GM19035 (cell line): Measurements from ENCODE around the gene ZNRF3.
"Not testable (repeated sequence)": the region's sequence is repeated elsewhere in the genome, so short reads cannot be mapped to it uniquely, and the experiment has no call there.

Experiments used
- ATAC-seq: cut with Tn5 transposase; IDR thresholded peaks from one replicate; pipeline ENCODE4 v1.9.1; 2021; ENCODE audit not compliant: unreplicated experiment

Gene ZNRF3

GRCh38 chr22:29080106-29080975 lies 197.0 kb downstream of the ZNRF3 start:
- ATAC-seq = no peak

- no peak for ATAC-seq
These were observed 198.3 kb downstream of the ZNRF3 start for GRCh38 chr22:29081517-29082236.

DNA sequence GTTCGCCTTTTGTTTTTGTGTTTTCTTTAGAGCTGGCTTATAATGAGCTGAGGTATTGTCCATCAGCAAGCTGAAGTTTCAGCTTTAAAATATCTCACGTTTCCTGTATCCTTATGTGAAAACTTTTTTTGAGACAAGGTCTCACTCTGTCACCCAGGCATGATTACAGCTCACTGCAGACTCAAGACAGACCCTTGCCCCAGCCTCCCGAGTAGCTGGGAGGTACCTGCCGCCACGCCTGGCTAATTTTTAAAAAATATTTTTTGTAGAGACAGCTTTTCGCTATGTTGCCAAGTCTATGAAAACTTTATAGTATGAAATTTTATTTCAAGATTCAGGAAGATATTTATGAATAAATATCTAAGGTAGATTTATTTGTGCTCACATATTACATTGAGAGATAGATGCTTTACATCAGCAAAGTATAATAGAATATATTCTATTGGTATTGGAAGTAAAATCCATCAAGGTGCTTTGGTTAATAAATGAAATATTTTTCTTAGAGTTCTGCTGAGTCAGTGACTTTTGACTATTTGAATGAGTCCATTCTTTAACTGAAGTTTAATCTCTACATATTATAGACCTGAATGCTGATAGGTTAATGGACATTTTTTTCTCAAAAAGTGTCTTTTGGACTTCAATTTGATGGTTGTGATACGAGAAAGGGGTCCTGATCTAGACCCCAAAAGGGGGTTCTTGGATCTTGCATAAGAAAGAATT lies 199.6 kb downstream of the ZNRF3 start:
- no peak for ATAC-seq

GRCh38 chr22:29083576-29083932 lies 200.2 kb downstream of the ZNRF3 start:
- ATAC-seq = not testable (repeated sequence)

- no peak for ATAC-seq
These were observed 200.7 kb downstream of the ZNRF3 start for GRCh38 chr22:29083933-29084591.

DNA sequence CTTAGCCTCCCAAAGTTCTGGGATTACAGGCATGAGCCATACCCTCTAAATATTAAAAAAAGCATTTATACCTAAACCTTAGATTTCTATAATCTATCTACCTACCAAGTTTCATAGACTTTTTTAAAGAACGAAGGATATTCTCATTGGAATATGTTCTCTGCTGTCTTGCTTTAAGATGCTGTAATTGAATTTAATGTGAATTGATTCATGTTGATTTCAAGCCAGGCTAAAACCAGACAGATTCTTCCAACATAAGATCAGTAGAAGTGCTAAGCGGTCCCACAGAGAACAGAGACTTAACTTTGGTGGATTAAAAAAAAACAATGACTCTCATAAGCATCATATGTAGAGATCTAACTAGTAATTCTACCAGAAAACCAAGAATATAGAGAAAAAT lies 203.6 kb downstream of the ZNRF3 start:
- no peak for ATAC-seq

DNA sequence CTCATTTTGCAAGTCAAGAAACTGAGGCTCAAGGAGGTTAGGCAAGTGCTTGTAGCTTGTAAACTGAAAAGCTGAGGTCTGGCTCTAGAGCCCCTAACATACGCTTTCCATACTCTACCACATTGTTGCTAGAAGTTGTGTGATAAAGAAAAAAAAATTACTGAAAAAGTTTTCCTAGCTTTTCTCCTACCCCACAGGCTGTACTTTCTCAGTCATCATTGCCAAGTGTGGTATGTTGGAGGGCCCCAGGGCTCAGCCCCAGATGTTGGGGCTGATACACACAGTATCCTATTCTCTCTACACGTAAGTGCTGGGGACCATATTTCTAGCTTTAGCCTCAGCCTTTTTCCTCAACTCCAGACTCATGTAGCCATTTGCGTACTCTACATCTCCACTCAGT lies 205.4 kb downstream of the ZNRF3 start:
- ATAC-seq = no peak

DNA sequence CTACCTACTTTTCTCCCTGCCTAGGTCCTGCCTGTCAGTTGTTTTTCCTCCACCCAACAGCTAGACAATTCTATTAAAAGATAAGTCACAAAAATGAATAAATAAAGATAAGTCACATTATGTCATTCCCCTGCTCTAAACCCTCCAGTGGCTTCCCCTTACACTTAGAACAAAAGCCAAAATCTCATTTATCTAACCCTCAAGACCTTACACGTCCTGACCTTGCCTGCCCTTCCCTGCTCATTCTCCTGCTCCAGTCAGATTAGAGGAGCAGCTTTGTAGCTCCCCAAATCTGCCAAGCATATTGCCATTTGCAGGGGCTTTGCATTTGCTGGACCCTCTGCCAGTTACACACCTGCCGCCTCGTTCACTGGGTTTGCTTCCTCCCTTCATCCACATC lies 206.1 kb downstream of the ZNRF3 start:
- no peak for ATAC-seq

- no peak for ATAC-seq
These were observed 206.7 kb downstream of the ZNRF3 start for GRCh38 chr22:29090039-29090438.

- no peak for ATAC-seq
These were observed 208.9 kb downstream of the ZNRF3 start for GRCh38 chr22:29092243-29092642.

DNA sequence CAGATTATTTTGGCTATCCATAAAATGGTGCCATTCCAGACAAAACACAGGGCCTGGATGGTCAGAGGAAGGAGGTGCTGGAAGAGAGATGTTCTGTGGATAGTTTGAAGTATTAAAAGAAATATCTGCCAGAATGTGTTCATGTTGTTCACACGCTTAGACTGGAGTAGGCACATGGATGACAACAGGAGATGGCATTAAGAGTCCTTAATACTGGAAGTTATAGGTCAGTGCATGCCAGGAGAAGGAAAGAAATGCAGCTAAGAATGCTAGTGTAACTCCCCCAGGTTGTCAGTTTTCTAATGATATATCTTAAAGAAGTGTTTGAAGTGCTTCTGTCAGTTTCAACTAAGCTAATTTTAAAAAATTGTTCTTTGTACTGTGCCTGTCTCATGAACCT lies 209.7 kb downstream of the ZNRF3 start:
- ATAC-seq = no peak

GRCh38 chr22:29093501-29094300 lies 210.3 kb downstream of the ZNRF3 start:
- ATAC-seq = no peak

GRCh38 chr22:29095459-29095858 lies 212.1 kb downstream of the ZNRF3 start:
- ATAC-seq = no peak

- ATAC-seq = no peak
These were observed 213.6 kb downstream of the ZNRF3 start for GRCh38 chr22:29096736-29097669.

DNA sequence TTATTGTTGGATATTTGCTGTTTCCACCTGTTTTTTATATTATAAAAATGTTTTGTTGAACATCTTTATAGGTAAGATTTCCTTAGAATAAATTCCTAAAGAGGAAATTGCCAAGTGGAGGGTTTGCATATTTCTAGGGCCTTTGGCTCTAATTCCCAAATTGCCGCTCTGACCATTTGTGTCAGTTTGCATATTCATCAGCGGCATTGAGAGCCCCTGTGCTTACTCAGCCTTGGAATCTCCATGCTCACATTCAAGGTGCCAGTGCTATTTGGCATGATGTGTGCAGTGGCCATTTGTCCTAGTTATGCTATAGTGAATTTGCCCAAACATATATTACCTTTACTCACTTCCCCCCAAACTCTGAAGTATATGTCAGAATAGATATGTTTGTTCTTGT lies 214.9 kb downstream of the ZNRF3 start:
- no peak for ATAC-seq

GRCh38 chr22:29102300-29102699 lies 218.9 kb downstream of the ZNRF3 start:
- no peak for ATAC-seq

- no peak for ATAC-seq
These were observed 219.7 kb downstream of the ZNRF3 start for GRCh38 chr22:29103121-29103520.

DNA sequence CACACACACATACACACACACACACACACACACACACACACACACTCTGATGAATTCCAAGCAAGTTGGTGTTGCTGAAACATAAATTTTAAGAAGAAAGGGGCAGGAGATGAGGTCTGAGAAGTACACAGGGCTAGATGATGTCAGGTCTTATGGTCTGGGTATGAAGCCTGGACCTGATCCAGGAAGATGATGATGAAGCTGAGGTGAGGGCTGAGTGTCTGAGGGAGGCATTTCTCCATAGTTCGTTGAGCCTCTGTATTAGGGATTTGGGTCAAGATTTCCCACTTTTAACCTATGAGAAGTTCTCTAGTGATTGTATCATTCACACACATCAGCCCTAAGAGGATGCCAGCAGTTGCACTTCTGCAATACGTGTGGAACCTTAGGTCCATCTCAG lies 222.1 kb downstream of the ZNRF3 start:
- ATAC-seq = no peak

GRCh38 chr22:29106839-29107238 lies 223.5 kb downstream of the ZNRF3 start:
- ATAC-seq = no peak
